HepG2 (cell line): Measurements from ENCODE around the gene MYO15A.

Experiments
- CTCF ChIP-seq: sonication (generic); formaldehyde crosslinking; IDR thresholded peaks from 2 replicates; pipeline ENCODE4 v1.5.0; 2020; ENCODE audit warnings: mild to moderate bottlenecking, missing genetic modification reagents, moderate library complexity
- POLR2A ChIP-seq, 2 experiments: IDR thresholded peaks; 2 replicates each; pipeline ENCODE4 v1.6.1; 2011; ENCODE audit warnings: low read depth in 2 of 2, low read length in 2 of 2, mild to moderate bottlenecking in 1 of 2, moderate library complexity in 1 of 2; ENCODE audit not compliant: insufficient read depth in 1 of 2
- TF ChIP-seq, protein P1 (sequence below): sonication (generic); formaldehyde crosslinking; IDR thresholded peaks from 2 replicates; pipeline ENCODE4 v1.5.0; 2020; ENCODE audit warnings: missing genetic modification reagents

DNA sequence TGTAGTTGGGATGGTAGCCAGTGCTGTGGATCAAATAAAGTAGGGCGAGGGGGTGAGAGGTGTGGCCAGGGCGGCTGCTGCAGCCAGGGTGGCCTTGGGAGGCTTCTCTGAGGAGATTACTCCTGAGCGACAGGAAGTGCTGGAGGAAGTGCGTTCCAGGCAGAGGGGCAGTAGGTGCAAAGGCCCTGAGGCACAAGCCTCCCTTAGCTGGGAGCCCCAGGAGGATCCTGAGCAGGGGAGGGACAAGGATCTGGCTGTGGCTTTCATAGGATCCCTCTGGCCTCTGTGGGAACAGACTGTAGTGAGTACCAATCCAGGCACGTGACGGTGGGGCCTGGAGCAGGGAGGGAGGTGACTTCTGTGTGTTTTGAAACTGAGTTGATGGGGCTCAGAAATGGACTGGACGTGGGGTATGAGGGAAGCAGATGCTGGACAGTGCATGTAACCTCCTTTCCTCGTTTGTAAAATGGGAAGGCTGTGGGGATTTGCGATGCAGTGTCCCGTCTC, 119.7 kb downstream of the MYO15A start:
- TF ChIP-seq CTCF (CRISPR knock-in tag) (no peak), POLR2A (IDR thresholded peaks at IDR 0.05; ENCODE audit: insufficient read depth in 1 of 2, low read depth in 2 of 2, low read length in 2 of 2) (no peak)
- TF ChIP-seq, protein P1, sequence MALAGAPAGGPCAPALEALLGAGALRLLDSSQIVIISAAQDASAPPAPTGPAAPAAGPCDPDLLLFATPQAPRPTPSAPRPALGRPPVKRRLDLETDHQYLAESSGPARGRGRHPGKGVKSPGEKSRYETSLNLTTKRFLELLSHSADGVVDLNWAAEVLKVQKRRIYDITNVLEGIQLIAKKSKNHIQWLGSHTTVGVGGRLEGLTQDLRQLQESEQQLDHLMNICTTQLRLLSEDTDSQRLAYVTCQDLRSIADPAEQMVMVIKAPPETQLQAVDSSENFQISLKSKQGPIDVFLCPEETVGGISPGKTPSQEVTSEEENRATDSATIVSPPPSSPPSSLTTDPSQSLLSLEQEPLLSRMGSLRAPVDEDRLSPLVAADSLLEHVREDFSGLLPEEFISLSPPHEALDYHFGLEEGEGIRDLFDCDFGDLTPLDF (CRISPR knock-in tag): no peak
